HEK293 (cell line): Measurements from ENCODE around the gene SPRR4.

Experiments
- CTCF ChIP-seq: fragments of 450-650 bp; formaldehyde crosslinking; IDR thresholded peaks from 2 replicates; pipeline ENCODE4 v1.5.1; 2016; ENCODE audit warnings: missing biosample characterization, missing genetic modification characterization
- FEZF1 ChIP-seq: fragments of 450-650 bp; formaldehyde crosslinking; IDR thresholded peaks from 2 replicates; pipeline ENCODE4 v1.5.1; 2016; ENCODE audit warnings: missing biosample characterization, missing genetic modification characterization
- REST ChIP-seq: fragments of 450-650 bp; formaldehyde crosslinking; IDR thresholded peaks from 2 replicates; pipeline ENCODE4 v1.5.1; 2016; ENCODE audit warnings: missing biosample characterization, missing genetic modification characterization
- TCF7L2 ChIP-seq: IDR thresholded peaks from 2 replicates; pipeline ENCODE4 v1.6.1; 2011; ENCODE audit warnings: low read depth, mild to moderate bottlenecking, inconsistent platforms, low read length, moderate library complexity, borderline replicate concordance
- TRIM28 ChIP-seq: IDR thresholded peaks from 2 replicates; pipeline ENCODE4 v1.6.1; 2011; ENCODE audit warnings: low read length, control low read depth, borderline replicate concordance
- ZBTB21 ChIP-seq: fragments of 450-650 bp; formaldehyde crosslinking; IDR thresholded peaks from 2 replicates; pipeline ENCODE4 v1.5.1; 2017; ENCODE audit warnings: missing biosample characterization, missing genetic modification characterization
- ZNF335 ChIP-seq: fragments of 450-650 bp; formaldehyde crosslinking; conservative IDR thresholded peaks from 2 replicates; pipeline ENCODE4 v1.5.1; 2016; ENCODE audit warnings: missing biosample characterization, missing genetic modification characterization
- ZNF416 ChIP-seq: fragments of 450-650 bp; formaldehyde crosslinking; IDR thresholded peaks from 2 replicates; pipeline ENCODE4 v1.5.1; 2016; ENCODE audit warnings: missing biosample characterization, missing genetic modification characterization
- ZNF558 ChIP-seq: fragments of 450-650 bp; formaldehyde crosslinking; IDR thresholded peaks from 2 replicates; pipeline ENCODE4 v1.5.1; 2016; ENCODE audit warnings: missing biosample characterization, missing genetic modification characterization
- ZNF785 ChIP-seq: fragments of 450-650 bp; formaldehyde crosslinking; IDR thresholded peaks from 2 replicates; pipeline ENCODE4 v1.5.1; 2016; ENCODE audit warnings: missing biosample characterization, missing genetic modification characterization

GRCh38 chr1:152968248-152968647 lies 2.2 kb upstream of the SPRR4 start:
- TF ChIP-seq CTCF (tag by site-specific recombination) (no peak), ZNF558 (tag by site-specific recombination) (no peak), TRIM28 (no peak), ZNF416 (no peak), REST (tag by site-specific recombination) (no peak), ZBTB21 (no peak), FEZF1 (tag by site-specific recombination) (no peak), ZNF335 (tag by site-specific recombination) (no peak), ZNF785 (tag by site-specific recombination) (no peak), TCF7L2 (no peak)
